NK-92 treated with Interleukin-12 subunit alpha and Interleukin-12 subunit beta, amount 100 ng/mL, for 24 hours (cell line): Measurements from ENCODE around the gene CAPN6.

ENCODE experiments used
- DNase-seq: peaks from one replicate; lab custom pipeline; 2025; lab: John Stamatoyannopoulos, UW

CAPN6 gene

GRCh38 chrX:111270339-111270738, at the start of gene CAPN6:
Gene CAPN6 (minus strand): TSS chrX:111270483. CDS start chrX:111263936, 6,547 bp downstream.
- DNase-seq, result no peak

DNA sequence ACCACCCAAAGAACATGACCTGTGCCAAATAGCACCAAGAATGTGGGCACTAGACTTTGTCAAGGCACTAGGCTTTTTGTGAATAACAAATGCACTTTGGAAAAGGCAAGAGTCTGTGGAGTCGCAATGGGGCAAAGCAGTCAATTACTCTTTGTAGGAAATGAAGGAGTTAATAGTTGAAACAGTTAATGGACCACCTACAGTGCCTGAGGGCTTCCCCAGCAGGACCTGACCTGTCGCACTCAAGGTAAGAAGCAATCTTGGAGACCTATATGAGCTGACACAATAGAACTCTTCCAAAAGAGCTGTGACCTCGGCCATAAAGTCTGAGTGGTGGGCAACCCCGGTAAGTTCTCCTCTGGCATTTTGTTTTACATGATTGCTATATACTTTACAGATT, 49.2 kb upstream of the CAPN6 start:
- DNase-seq, result no peak

DNA sequence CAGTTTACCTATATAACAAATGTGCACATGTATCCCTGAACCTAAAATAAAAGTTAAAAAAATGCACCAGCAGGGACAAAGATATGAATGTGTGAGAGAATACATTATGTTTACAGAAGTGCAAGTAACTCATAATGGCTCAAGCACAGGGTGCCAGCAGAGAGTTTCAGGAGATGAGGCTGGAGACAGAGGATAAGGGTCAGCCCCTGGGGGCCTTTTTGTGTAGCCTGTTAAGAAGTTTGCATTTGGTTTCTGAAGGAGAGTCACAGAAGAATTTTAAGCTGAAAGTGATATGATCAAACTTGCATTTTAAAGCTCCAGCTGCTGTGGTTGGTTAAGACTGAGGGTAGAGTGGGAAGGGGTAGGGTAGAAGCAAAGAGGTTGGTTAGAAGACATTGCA, 48.6 kb upstream of the CAPN6 start:
- no peak for DNase-seq

- DNase-seq, result no peak
Observed at GRCh38 chrX:111309083-111309482, 38.8 kb upstream of the CAPN6 start.

- DNase-seq, result no peak
Observed at GRCh38 chrX:111308039-111308438, 37.8 kb upstream of the CAPN6 start.

DNA sequence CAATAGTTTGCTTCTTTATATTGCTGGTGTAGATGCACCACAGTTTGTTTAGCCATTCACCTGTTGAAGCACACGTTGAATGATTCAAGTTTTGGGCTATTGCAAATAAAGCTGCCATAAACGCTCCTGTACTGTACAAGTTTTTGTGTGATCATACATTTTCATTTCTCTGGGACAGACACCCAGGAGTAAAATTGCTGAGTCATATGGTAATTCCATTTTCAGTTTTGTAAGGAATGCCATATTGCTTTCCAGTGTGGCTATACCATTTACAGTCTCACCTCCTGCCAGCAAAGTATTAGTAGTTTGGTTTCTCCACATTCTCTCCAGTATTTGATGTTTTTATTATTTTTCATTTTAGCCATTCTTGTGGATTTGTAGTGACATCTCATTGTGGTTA, 32.0 kb upstream of the CAPN6 start:
- no peak for DNase-seq

DNA sequence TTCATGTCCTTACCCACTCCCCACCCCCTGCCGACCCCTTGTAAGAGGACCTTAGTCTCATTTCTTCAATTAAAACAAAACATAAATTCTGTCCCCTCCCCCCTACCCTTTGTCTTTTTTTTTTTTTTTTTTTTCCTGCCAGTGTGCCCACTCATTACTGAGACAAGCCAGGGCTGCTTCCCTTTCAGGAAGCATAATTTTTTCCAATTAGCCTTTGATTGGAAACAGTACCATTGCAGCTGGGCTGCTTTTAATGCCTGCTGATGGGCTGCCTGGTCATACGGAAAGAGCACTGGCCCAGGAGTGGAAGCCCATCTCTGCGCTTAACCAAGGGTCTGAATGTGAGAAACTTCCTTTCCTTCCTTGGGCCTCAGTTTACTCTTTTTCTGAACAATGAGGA, 18.6 kb upstream of the CAPN6 start:
- DNase-seq, result no peak

DNA sequence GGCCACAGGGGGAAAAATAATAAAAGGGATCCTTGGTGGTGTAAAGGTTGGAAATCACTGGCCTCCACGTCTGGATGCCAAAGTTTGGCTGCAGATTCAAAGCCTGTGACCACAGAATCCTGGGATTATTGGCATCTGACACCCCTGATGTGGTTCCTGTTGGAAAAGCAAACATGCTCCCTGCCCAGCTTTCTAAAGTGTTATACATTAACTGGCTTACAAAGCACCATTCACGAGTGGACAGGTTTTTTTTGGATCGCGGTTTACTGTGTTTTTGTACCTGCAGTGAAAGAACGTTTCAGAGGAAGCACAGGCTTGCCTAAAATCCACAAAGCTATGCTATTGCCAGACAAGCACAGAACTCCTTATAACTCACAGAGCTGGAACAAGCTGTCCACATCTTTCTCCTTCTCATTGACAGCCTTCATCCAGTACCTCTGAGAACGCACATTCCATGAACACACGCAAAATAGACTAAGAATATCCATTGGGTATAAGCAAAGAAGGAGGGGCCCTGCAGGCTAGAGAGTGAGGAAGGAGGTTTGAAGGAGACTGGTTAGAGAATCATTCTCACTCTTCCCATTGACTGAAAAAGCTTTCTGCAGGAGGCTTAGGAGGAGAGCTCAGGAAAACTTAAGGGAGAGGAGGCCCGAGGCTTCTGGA, 14.5 kb upstream of the CAPN6 start:
- DNase-seq, result no peak

- DNase-seq, result no peak
Observed at GRCh38 chrX:111283446-111283845, 13.2 kb upstream of the CAPN6 start.

DNA sequence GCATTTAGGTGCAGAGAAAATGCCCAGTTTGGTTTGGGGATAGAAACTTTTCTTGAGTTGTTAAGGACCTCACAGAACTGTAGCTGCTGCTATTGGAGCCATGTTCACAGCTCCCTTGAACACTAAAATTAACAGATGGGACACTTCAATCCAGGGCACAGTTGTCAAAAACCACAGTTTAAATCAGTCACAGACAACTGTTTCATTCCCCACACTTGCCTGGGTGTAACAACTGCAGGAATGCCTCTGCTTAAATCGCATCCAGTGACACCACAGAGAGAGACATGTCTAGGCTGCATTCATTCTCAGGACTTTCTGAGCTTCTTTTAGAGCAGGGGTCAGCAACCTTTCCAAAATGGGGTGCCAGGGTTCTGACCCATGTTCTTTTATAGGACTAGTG, 12.7 kb upstream of the CAPN6 start:
- DNase-seq, result no peak

- no peak for DNase-seq
Observed at GRCh38 chrX:111282139-111282538, 11.9 kb upstream of the CAPN6 start.

DNA sequence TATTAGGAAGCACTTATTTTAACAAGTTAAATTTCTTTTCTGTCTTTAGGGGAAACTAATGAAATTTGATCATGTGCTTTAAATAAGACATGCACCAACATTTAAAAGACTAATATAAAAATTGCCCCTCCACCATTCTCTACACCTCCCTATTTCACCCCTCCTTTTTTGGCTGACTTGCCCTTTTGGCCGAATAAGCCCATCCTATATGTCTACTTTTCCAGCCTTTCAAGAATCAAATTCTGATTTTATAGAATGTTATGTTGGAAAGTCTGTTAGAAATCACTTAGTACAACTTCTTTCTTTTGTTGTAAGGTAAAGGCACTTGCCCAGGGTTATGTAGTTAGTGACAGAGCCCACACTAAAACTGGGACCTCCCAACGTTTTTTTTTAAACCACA, 1.8 kb downstream of the CAPN6 start:
- no peak for DNase-seq

GRCh38 chrX:111265486-111265885, 4.8 kb downstream of the CAPN6 start:
- DNase-seq, result no peak

DNA sequence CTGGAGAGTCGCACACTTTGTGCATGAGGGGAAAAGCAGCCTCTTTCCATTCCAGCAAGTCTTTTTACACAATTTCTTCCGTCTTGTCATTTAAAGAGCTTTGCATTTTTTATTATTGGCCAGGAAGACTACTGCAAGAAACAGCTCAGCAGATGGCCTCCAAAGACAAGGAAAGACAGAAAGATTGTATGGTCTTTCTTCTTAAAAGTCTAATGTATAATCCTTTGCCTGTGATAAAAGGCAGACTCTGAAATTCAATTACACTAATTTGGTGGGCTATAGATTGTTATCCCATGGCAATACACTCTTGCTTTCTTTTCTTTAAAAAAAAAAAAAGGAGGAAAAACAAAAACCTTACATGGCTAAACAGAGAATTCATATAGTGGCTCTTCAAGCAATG, 5.9 kb downstream of the CAPN6 start:
- no peak for DNase-seq

- no peak for DNase-seq
Observed at GRCh38 chrX:111262086-111262485, 8.2 kb downstream of the CAPN6 start.

DNA sequence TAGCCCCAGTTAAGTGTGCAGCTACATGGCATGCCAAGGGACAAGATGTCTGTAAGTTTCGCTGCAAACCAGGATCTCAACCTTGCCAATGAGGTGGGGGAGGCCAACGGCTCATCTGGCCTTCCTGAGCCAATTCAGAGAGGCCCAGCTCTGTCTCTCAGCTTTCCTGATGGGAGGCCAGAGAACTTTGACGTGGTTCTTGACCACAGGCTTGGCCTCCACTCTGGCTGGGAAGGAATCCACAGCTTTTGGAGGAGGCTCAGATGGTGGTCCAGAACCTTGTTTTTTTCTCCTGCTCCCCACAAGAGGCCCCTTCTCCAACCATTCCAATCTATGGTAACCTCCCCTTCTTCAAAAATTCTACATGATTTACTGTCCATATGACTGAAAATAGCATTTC, 9.8 kb downstream of the CAPN6 start:
- no peak for DNase-seq

DNA sequence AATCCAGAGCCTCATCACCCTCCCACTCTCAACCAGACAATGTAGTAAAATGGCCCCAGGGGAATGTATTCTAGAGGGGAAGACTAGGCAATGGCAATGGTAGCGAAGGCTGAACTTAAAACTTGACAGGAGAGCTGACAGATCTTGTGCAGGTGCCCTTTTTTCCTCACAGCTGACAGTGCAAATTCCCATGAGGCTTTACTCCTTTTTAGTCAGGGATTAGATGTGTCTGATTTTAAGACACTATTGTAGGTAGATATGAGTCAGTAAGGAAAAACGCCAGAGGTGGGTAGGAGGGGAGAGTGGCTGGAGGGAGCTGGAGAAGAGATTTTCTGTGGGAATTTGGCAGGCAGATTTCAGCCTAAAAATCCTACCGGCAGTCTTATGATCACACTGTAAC, 10.7 kb downstream of the CAPN6 start:
- no peak for DNase-seq

GRCh38 chrX:111257733-111258132, 12.6 kb downstream of the CAPN6 start:
- DNase-seq, result no peak

GRCh38 chrX:111254896-111255693, 15.2 kb downstream of the CAPN6 start:
- DNase-seq, result no peak

DNA sequence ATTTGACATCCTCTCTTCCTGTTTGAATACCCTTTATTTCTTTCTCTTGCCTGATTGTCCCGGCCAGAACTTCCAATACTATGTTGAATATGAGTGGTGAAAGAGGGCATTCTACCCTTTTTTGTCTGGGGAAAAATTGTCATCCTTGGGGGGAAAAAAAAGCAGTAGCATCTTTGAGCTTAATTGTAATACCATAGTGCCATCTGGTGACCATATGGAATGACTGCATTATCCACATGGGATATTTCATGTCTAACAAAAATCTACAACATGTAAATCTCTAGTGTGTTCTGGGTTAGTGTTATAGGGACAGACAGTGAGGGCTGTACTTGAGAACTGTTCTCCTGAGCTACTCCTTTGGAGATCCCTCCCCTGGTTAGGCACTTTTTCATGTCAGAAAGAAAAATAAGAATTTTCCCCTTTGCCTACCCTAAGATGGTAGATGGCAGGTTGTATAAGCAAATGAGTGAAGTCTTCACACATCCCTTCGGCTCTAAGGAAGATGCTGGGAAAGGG, 26.0 kb downstream of the CAPN6 start:
- no peak for DNase-seq

DNA sequence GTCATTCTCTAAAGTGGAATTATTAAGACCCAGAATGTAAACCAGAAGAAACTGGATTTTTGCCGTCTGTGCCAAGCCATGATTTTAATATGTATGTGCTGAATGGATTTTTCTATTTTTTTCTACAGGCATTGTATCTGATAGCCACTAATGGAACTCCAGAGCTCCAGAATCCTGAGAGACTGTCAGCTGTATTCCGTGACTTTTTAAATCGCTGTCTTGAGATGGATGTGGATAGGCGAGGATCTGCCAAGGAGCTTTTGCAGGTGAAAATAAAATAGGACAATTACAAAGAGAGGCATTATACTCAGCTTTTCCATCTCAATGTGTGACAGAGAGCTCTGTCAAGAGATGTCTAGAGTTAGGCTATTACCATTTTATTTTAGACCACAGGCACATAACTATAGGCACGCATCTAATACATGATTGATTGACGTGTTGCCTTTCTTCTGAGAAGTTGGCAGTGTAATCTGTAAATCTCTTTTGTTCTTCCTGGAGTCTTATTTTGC, 53.9 kb downstream of the CAPN6 start:
- DNase-seq, result no peak

DNA sequence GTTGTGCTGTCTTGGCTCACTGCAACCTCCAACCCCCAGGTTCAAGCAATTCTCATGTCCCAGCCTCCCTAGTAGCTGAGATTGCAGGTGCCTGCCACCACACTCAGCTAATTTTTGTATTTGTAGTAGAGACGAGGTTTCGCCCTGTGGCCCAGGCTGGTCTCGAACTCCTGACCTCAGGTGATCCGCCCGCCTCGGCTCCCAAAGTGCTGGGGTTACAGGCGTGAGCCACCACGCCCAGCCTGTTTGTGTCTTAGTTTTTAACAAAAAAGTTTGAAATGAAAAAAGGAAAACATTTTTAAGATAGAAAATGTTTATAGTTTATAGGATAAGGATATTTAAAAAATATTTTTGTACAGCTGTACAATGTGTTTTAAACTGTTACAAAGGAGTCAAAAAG, 62.4 kb downstream of the CAPN6 start:
- DNase-seq, result no peak

GRCh38 chrX:111200327-111200726, 70.0 kb downstream of the CAPN6 start:
- DNase-seq, result no peak
